HG02642 (cell line): ENCODE measurements around the gene RBM8A.
"Not testable (repeated sequence)": the region's sequence is repeated elsewhere in the genome, so short reads cannot be mapped to it uniquely, and the experiment has no call there.

Source experiments
- ATAC-seq: cut with Tn5 transposase; IDR thresholded peaks from one replicate; pipeline ENCODE4 v1.9.1; 2021; ENCODE audit warnings: mild to moderate bottlenecking; ENCODE audit not compliant: unreplicated experiment, poor library complexity

Gene RBM8A

GRCh38 chr1:145956781-145957442, 29.6 kb upstream of the RBM8A start:
- ATAC-seq, result no peak

- ATAC-seq, result no peak
These were observed 29.1 kb upstream of the RBM8A start for GRCh38 chr1:145956361-145956760.

- ATAC-seq, result no peak
These were observed 28.2 kb upstream of the RBM8A start for GRCh38 chr1:145955436-145955835.

DNA sequence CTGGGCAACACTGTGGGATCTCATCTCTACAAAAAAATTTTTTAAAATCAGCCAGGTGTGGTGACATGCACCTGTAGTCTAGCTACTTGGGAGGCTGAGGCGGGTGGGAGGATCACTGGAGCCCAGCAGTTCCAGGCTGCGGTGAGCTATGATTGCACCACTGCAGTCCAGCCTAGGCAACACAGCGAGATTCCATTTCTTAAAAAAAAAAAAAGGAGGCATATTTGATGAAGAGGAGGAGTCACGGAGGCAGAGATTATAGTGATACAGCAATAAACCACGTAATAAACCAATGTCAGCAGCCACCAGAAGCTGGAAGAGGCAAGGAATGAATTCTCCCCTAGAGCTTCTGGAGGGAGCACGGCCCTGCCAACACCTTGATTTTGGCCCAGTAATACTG, 26.6 kb upstream of the RBM8A start:
- no peak for ATAC-seq

- ATAC-seq, result no peak
These were observed 25.6 kb upstream of the RBM8A start for GRCh38 chr1:145952903-145953302.

DNA sequence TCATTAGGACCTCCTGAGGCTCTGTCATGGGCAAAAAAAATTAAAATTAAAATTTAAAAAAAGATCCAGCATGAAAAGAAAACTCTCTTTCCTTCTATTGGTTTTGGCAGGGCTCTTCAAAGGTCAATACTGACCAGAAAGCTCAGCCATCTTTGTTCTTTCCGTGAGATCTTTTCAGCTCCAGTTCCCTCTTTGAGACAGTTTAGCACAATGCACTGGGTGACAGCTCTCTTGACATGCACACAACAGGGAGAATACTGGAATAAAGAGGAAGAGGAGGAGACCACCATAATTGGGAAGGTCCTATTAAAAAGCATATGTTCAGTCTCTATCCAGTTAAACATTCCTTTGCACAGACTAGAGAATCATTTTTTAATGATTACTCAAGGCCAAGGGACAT, 24.2 kb upstream of the RBM8A start:
- no peak for ATAC-seq

GRCh38 chr1:145949219-145949618, 21.9 kb upstream of the RBM8A start:
- no peak for ATAC-seq

GRCh38 chr1:145947551-145947950, 20.3 kb upstream of the RBM8A start:
- ATAC-seq, result no peak

DNA sequence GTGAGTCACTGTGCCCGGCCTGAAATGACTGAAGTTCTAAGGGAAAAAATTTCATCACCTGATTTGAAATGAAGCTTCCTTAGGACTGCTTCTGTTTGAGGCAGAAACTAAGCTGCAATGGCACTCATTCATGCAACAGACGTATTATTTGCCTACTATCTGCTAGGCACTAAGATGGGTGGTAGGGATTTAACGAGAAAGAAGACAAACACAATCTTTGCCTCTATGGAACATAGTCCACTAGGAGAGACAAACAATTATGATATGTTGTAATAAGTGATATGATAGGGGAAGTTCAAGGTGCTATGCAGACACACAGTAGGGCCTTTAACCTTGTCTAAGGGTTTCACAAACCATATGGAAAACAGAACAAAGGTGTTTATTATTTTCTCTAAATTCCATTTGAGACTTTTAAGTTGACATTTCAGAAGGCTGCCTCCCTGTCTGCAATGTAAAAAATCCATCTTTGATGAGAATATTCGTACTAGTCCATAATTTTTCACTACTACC, 19.2 kb upstream of the RBM8A start:
- no peak for ATAC-seq

DNA sequence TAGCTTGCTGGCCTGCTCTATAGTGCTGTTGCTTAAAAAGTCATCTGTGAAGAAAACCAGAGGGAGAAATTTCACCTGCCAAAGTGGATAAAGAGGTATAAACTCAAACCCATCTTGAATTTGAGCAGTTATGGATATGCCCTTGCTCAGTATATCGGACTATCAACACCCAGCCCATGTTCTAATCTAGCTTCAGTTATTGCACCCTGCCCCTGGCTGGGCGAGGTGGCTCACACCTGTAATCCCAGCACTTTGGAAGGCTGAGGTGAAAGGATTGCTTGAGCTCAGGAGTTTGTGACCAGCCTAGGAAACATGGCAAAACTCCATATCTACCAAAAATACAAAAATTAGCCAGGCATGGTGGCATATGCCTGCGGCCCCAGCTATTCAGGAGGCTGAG, 17.2 kb upstream of the RBM8A start:
- ATAC-seq, result no peak

- ATAC-seq, result no peak
These were observed 15.6 kb upstream of the RBM8A start for GRCh38 chr1:145942871-145943270.

DNA sequence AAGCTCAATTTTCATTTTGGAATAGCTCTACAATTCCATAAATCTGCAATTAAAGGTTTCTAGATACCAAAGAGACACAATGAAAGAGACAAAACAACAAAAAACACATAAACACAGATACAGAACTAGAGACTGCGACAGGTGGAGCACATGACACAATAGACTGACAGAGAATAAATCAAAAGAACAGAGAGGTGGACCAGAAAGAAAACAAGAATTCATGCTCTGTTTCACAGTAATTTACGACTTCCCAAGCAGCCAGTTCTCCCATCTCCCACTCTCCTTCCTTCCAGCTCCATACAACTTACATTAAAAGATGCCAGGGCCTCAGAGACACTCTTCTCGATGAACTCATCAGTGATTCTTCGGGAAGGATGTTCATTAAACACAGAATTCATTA, 15.1 kb upstream of the RBM8A start:
- ATAC-seq, result no peak

GRCh38 chr1:145937436-145937835, 10.2 kb upstream of the RBM8A start:
- ATAC-seq, result no peak

DNA sequence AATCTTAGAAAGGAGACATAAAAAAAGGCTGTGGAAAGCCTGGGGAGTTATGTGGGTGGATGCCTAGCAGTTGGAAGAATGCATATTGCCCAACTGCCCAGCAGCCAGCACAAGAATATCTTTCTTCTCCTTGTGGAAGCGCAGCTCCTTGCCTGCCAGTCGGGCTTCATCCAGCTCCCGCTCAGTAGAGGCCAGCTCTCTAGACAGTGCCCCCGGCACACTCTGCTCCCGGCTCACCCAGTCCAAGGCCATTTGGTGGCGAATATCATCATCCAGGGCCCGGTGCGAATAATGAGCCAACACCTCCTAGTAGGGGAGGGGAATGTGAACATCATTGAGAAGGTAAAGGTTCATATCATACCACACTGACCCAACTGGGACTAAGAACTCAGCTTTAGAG, 9.0 kb upstream of the RBM8A start:
- no peak for ATAC-seq

GRCh38 chr1:145935708-145936107, 8.4 kb upstream of the RBM8A start:
- no peak for ATAC-seq

DNA sequence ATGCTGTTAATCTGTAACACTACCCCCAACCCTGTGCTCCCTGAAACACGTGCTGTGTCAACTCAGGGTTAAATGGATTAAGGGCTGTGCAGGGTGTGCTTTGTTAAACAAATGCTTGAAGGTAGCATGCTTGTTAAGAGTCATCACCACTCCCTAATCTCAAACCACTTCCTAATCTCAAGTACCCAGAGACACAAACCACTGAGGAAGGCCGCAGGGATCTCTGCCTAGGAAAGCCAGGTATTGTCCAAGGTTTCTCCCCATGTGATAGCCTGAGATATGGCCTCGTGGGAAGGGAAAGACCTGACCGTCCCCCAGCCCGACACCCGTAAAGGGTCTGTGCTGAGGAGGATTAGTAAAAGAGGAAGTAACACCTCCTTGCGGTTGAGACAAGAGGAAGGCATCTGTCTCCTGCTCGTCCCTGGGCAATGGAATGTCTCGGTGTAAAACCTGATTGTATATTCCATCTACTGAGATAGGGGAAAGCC, 5.3 kb upstream of the RBM8A start:
- ATAC-seq, result not testable (repeated sequence)

GRCh38 chr1:145927916-145928643, 796 bp upstream of the RBM8A start:
- no peak for ATAC-seq

- no peak for ATAC-seq
These were observed 610 bp downstream of the RBM8A start for GRCh38 chr1:145926686-145927062.

GRCh38 chr1:145922266-145922665, 5.0 kb downstream of the RBM8A start:
- no peak for ATAC-seq

DNA sequence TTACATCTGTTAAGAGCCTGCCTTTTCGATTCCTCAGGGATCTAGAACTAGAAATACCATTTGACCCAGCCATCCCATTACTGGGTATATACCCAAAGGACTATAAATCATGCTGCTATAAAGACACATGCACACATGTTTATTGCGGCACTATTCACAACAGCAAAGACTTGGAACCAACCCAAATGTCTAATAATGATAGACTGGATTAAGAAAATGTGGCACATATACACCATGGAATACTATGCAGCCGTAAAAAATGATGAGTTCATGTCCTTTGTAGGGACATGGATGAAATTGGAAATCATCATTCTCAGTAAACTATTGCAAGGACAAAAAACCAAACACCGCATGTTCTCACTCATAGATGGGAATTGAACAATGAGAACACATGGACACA, 7.0 kb downstream of the RBM8A start:
- ATAC-seq, result not testable (repeated sequence)

DNA sequence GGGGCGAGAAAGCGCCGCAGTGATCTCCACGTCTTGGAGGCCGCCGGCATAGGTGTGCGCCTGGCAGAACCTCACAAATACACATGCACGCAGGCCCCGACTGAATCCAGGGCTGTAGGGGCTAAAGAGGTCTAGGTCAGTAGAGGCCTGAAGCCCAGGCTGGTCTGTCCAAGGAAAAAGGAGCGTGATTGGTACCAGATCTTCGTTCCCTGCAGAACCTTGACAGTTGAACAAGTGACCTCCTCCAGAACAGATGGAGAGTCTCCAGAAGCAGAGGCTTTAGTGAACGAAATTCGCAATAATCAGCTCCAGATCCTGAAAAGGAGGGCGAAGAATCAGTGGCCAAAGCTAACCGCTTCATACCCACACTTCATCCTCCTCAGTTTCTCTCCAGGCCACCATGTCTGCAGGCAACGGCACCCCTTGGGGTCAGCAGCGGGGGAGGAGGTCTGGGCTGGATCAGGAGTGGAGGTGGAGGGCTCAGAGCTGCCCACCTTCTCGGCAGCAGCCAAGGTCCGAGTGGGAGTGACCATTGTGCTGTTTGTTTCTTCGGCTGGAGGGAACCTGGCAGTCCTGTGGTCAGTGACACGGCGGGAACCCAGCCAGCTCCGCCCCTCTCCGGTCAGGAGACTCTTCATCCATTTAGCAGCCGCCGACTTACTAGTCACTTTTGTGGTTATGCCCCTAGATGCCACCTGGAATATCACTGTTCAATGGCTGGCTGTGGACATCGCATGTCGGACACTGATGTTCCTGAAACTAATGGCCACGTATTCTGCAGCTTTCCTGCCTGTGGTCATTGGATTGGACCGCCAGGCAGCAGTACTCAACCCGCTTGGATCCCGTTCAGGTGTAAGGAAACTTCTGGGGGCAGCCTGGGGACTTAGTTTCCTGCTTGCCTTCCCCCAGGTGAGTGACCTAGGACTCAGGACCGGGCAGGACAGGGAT, 8.0 kb downstream of the RBM8A start:
- ATAC-seq, result peak; percentile 6
